ENCODE measurements around the gene PITPNB.

- TF ChIP-seq CTCF (IDR thresholded peaks at IDR 0.05; ENCODE audit: low read length) = peak; percentile 86
- TF ChIP-seq EZH2 (IDR thresholded peaks at IDR 0.05; ENCODE audit: borderline replicate concordance, low read length) = no peak
Observed at GRCh38 chr22:27885977-27886842, 32.8 kb downstream of the PITPNB start.
